ENCODE measurements around the gene SPC24.

The SPC24 gene

GRCh38 chr19:11196406-11197287 is 41.1 kb upstream of the SPC24 start:
- peak overlapping the region; percentile 92 for H3K18ac ChIP-seq (ENCODE audit: low read length)
- peak overlapping the region; percentile 64 for H4K8ac ChIP-seq (ENCODE audit: low read depth, low read length)
- peak overlapping the region; percentile 81 for H4K91ac ChIP-seq (ENCODE audit: low read depth, low read length)
- peak overlapping the region; percentile 98 for H3K4me2 ChIP-seq (ENCODE audit: low read length)
- H2AFZ ChIP-seq (ENCODE audit: insufficient read depth, low read length, poor library complexity) = peak overlapping the region; percentile 79
- peaks cover 5% of the 10 kb centered on the region for H3K79me1 ChIP-seq (ENCODE audit: low read length)
- H3K9me3 ChIP-seq (ENCODE audit: insufficient read depth, low read depth, low read length) = peaks cover 2% of the 10 kb centered on the region
- H2BK12ac ChIP-seq (ENCODE audit: low read length) = peak overlapping the region; percentile 60
- H3K36me3 ChIP-seq (ENCODE audit: control insufficient read depth in 1 of 2, insufficient read depth in 2 of 2, low read length in 2 of 2) = peaks cover 20 to 21% of the 10 kb centered on the region in 2 experiments
- WGBS (ENCODE audit: extremely low coverage, insufficient coverage, insufficient read length) = no CpG with 5 or more reads among the region's 47 CpGs
- peaks cover 5% of the 10 kb centered on the region for H3K79me2 ChIP-seq (ENCODE audit: control insufficient read depth, insufficient read depth, low read length, poor library complexity)
- H3K14ac ChIP-seq (ENCODE audit: low read length) = peak overlapping the region; percentile 86
- peak overlapping the region; percentile 60 for H3K27ac ChIP-seq (ENCODE audit: low read depth, low read length)
- H3K4me1 ChIP-seq (ENCODE audit: control insufficient read depth in 1 of 2, insufficient read depth in 2 of 2, low read length in 2 of 2) = peaks cover 2 to 9% of the 10 kb centered on the region in 2 experiments
- peak overlapping the region; percentile 93 for H3K9ac ChIP-seq (ENCODE audit: low read length)
- no peak for DNase-seq
- H3K27me3 ChIP-seq (ENCODE audit: insufficient read depth, low read length) = no peaks in the 10 kb centered on the region
- H4K12ac ChIP-seq (ENCODE audit: low read depth, low read length) = peak overlapping the region; percentile 73
- peak overlapping the region; percentile 78 for H3K4ac ChIP-seq (ENCODE audit: low read depth, low read length)
- no peak overlapping the region for H3K23ac ChIP-seq (ENCODE audit: low read length)
- peak overlapping the region; percentile 80 for H3K4me3 ChIP-seq (ENCODE audit: low read depth, low read length)
- H2BK120ac ChIP-seq (ENCODE audit: insufficient read depth, low read length, poor library complexity) = peak overlapping the region; percentile 83
- H2AK5ac ChIP-seq (ENCODE audit: low read length) = peak overlapping the region; percentile 53
- peak overlapping the region; percentile 66 for H2BK5ac ChIP-seq (ENCODE audit: low read depth, low read length, poor library complexity)

- H3K4me2 ChIP-seq (ENCODE audit: low read length) = no peak overlapping the region
- H2AFZ ChIP-seq (ENCODE audit: insufficient read depth, low read length, poor library complexity) = no peak overlapping the region
- no peak overlapping the region for H2BK120ac ChIP-seq (ENCODE audit: insufficient read depth, low read length, poor library complexity)
- H3K79me1 ChIP-seq (ENCODE audit: low read length) = peaks cover 5% of the 10 kb centered on the region
- H4K12ac ChIP-seq (ENCODE audit: low read depth, low read length) = no peak overlapping the region
- no peaks in the 10 kb centered on the region for H3K27me3 ChIP-seq (ENCODE audit: insufficient read depth, low read length)
- DNase-seq = no peak
- no peak overlapping the region for H4K91ac ChIP-seq (ENCODE audit: low read depth, low read length)
- H3K4me1 ChIP-seq (ENCODE audit: control insufficient read depth in 1 of 2, insufficient read depth in 2 of 2, low read length in 2 of 2) = peaks cover 2 to 9% of the 10 kb centered on the region in 2 experiments
- peaks cover 16 to 24% of the 10 kb centered on the region in 2 experiments for H3K36me3 ChIP-seq (ENCODE audit: control insufficient read depth in 1 of 2, insufficient read depth in 2 of 2, low read length in 2 of 2)
- no peak overlapping the region for H3K27ac ChIP-seq (ENCODE audit: low read depth, low read length)
- no peak overlapping the region for H2AK5ac ChIP-seq (ENCODE audit: low read length)
- H4K8ac ChIP-seq (ENCODE audit: low read depth, low read length) = no peak overlapping the region
- H3K14ac ChIP-seq (ENCODE audit: low read length) = no peak overlapping the region
- peaks cover 2% of the 10 kb centered on the region for H3K9me3 ChIP-seq (ENCODE audit: insufficient read depth, low read depth, low read length)
- H3K4ac ChIP-seq (ENCODE audit: low read depth, low read length) = no peak overlapping the region
- no peak overlapping the region for H3K4me3 ChIP-seq (ENCODE audit: low read depth, low read length)
- whole genome bisulfite sequencing (ENCODE audit: extremely low coverage, insufficient coverage, insufficient read length) = no CpG with 5 or more reads among the region's 12 CpGs
- peaks cover 5% of the 10 kb centered on the region for H3K79me2 ChIP-seq (ENCODE audit: control insufficient read depth, insufficient read depth, low read length, poor library complexity)
- H2BK12ac ChIP-seq (ENCODE audit: low read length) = no peak overlapping the region
- H3K9ac ChIP-seq (ENCODE audit: low read length) = no peak overlapping the region
- H3K23ac ChIP-seq (ENCODE audit: low read length) = no peak overlapping the region
- H3K18ac ChIP-seq (ENCODE audit: low read length) = no peak overlapping the region
- H2BK5ac ChIP-seq (ENCODE audit: low read depth, low read length, poor library complexity) = no peak overlapping the region
These were observed 40.1 kb upstream of the SPC24 start for GRCh38 chr19:11195681-11196080.

- H3K27ac ChIP-seq (ENCODE audit: low read depth, low read length) = no peak overlapping the region
- H3K79me2 ChIP-seq (ENCODE audit: control insufficient read depth, insufficient read depth, low read length, poor library complexity) = peaks cover 5% of the 10 kb centered on the region
- H2AFZ ChIP-seq (ENCODE audit: insufficient read depth, low read length, poor library complexity) = no peak overlapping the region
- H3K36me3 ChIP-seq (ENCODE audit: control insufficient read depth in 1 of 2, insufficient read depth in 2 of 2, low read length in 2 of 2) = peaks cover 15 to 24% of the 10 kb centered on the region in 2 experiments
- H2BK12ac ChIP-seq (ENCODE audit: low read length) = no peak overlapping the region
- no CpG with 5 or more reads among the region's 20 CpGs for WGBS (ENCODE audit: extremely low coverage, insufficient coverage, insufficient read length)
- peaks cover 5% of the 10 kb centered on the region for H3K79me1 ChIP-seq (ENCODE audit: low read length)
- no peak overlapping the region for H2BK5ac ChIP-seq (ENCODE audit: low read depth, low read length, poor library complexity)
- no peak overlapping the region for H3K18ac ChIP-seq (ENCODE audit: low read length)
- no peak overlapping the region for H3K14ac ChIP-seq (ENCODE audit: low read length)
- H4K91ac ChIP-seq (ENCODE audit: low read depth, low read length) = no peak overlapping the region
- H2AK5ac ChIP-seq (ENCODE audit: low read length) = no peak overlapping the region
- H3K9ac ChIP-seq (ENCODE audit: low read length) = no peak overlapping the region
- H4K8ac ChIP-seq (ENCODE audit: low read depth, low read length) = no peak overlapping the region
- H3K27me3 ChIP-seq (ENCODE audit: insufficient read depth, low read length) = no peaks in the 10 kb centered on the region
- H3K4me1 ChIP-seq (ENCODE audit: control insufficient read depth in 1 of 2, insufficient read depth in 2 of 2, low read length in 2 of 2) = peaks cover 2 to 9% of the 10 kb centered on the region in 2 experiments
- H3K4ac ChIP-seq (ENCODE audit: low read depth, low read length) = no peak overlapping the region
- H2BK120ac ChIP-seq (ENCODE audit: insufficient read depth, low read length, poor library complexity) = no peak overlapping the region
- peaks cover 2% of the 10 kb centered on the region for H3K9me3 ChIP-seq (ENCODE audit: insufficient read depth, low read depth, low read length)
- H3K4me3 ChIP-seq (ENCODE audit: low read depth, low read length) = no peak overlapping the region
- no peak for DNase-seq
- no peak overlapping the region for H3K23ac ChIP-seq (ENCODE audit: low read length)
- H4K12ac ChIP-seq (ENCODE audit: low read depth, low read length) = no peak overlapping the region
- no peak overlapping the region for H3K4me2 ChIP-seq (ENCODE audit: low read length)
These were observed 39.3 kb upstream of the SPC24 start for GRCh38 chr19:11194656-11195558.

- peaks cover 5% of the 10 kb centered on the region for H3K79me2 ChIP-seq (ENCODE audit: control insufficient read depth, insufficient read depth, low read length, poor library complexity)
- peaks cover 2% of the 10 kb centered on the region for H3K9me3 ChIP-seq (ENCODE audit: insufficient read depth, low read depth, low read length)
- no CpG with 5 or more reads among the region's 8 CpGs for whole genome bisulfite sequencing (ENCODE audit: extremely low coverage, insufficient coverage, insufficient read length)
- H3K4me3 ChIP-seq (ENCODE audit: low read depth, low read length) = no peak overlapping the region
- H4K91ac ChIP-seq (ENCODE audit: low read depth, low read length) = no peak overlapping the region
- no peak overlapping the region for H2AK5ac ChIP-seq (ENCODE audit: low read length)
- no peak overlapping the region for H3K27ac ChIP-seq (ENCODE audit: low read depth, low read length)
- no peak overlapping the region for H3K9ac ChIP-seq (ENCODE audit: low read length)
- no peak overlapping the region for H4K8ac ChIP-seq (ENCODE audit: low read depth, low read length)
- no peak overlapping the region for H3K14ac ChIP-seq (ENCODE audit: low read length)
- no peak overlapping the region for H3K4ac ChIP-seq (ENCODE audit: low read depth, low read length)
- DNase-seq = no peak
- no peak overlapping the region for H3K18ac ChIP-seq (ENCODE audit: low read length)
- peaks cover 2 to 9% of the 10 kb centered on the region in 2 experiments for H3K4me1 ChIP-seq (ENCODE audit: control insufficient read depth in 1 of 2, insufficient read depth in 2 of 2, low read length in 2 of 2)
- H2AFZ ChIP-seq (ENCODE audit: insufficient read depth, low read length, poor library complexity) = no peak overlapping the region
- no peaks in the 10 kb centered on the region for H3K27me3 ChIP-seq (ENCODE audit: insufficient read depth, low read length)
- H3K4me2 ChIP-seq (ENCODE audit: low read length) = no peak overlapping the region
- H2BK5ac ChIP-seq (ENCODE audit: low read depth, low read length, poor library complexity) = no peak overlapping the region
- H3K23ac ChIP-seq (ENCODE audit: low read length) = no peak overlapping the region
- no peak overlapping the region for H2BK12ac ChIP-seq (ENCODE audit: low read length)
- no peak overlapping the region for H2BK120ac ChIP-seq (ENCODE audit: insufficient read depth, low read length, poor library complexity)
- peaks cover 7% of the 10 kb centered on the region for H3K79me1 ChIP-seq (ENCODE audit: low read length)
- H3K36me3 ChIP-seq (ENCODE audit: control insufficient read depth in 1 of 2, insufficient read depth in 2 of 2, low read length in 2 of 2) = peaks cover 15 to 24% of the 10 kb centered on the region in 2 experiments
- no peak overlapping the region for H4K12ac ChIP-seq (ENCODE audit: low read depth, low read length)
These were observed 38.6 kb upstream of the SPC24 start for GRCh38 chr19:11194173-11194572.
